HEK293 (cell line): Measurements from ENCODE around the gene SLC9A9.

Source experiments
- CTCF ChIA-PET: fragments of 350-600 bp; formaldehyde crosslinking; extraction: SDS; loops from one replicate; lab custom pipeline; 2021; ENCODE audit warnings: antibody characterized with exemption; lab: Yijun Ruan, JAX
- POLR2A ChIA-PET: fragments of 300-600 bp; formaldehyde crosslinking; extraction: SDS; loops from one replicate; lab custom pipeline; 2020; ENCODE audit warnings: antibody characterized with exemption, inconsistent platforms; lab: Yijun Ruan, JAX
- H3K27ac ChIP-seq: fragments of 200-500 bp; sonication (Bioruptor generic); 2 replicates; pipeline ENCODE4 v1.5.1; 2014; ENCODE audit warnings: low read depth, low read length, control low read depth, inconsistent platforms; ENCODE audit errors: extremely low read depth
- H3K36me3 ChIP-seq, 2 experiments: fragments of 200-500 bp in 1 of 2; sonication (Bioruptor generic) in 1 of 2; 1 replicate in 1 of 2; 2 replicates in 1 of 2; pipeline ENCODE4 v1.5.1; 2014 to 2017; ENCODE audit warnings: inconsistent platforms in 2 of 2, low read length in 2 of 2; ENCODE audit not compliant: control insufficient read depth in 2 of 2, insufficient read depth in 1 of 2
- H3K4me1 ChIP-seq: fragments of 200-500 bp; sonication (Bioruptor generic); 2 replicates; pipeline ENCODE4 v1.5.1; 2014; ENCODE audit warnings: mild to moderate bottlenecking, low read length, inconsistent platforms; ENCODE audit not compliant: control insufficient read depth, insufficient read depth
- H3K4me3 ChIP-seq: 2 replicates; pipeline ENCODE4 v1.5.1; 2011; ENCODE audit warnings: low read depth, mild to moderate bottlenecking, control low read depth, low read length, moderate library complexity
- H3K9me3 ChIP-seq: fragments of 200-500 bp; sonication (Bioruptor generic); 2 replicates; pipeline ENCODE4 v1.5.1; 2014; ENCODE audit warnings: low read depth, low read length, inconsistent platforms; ENCODE audit not compliant: control insufficient read depth, insufficient read depth
- AEBP2 ChIP-seq: fragments of 450-650 bp; formaldehyde crosslinking; IDR thresholded peaks from 2 replicates; pipeline ENCODE4 v1.5.1; 2016; ENCODE audit warnings: missing biosample characterization, missing genetic modification characterization, borderline replicate concordance
- GLI4 ChIP-seq: fragments of 450-650 bp; formaldehyde crosslinking; IDR thresholded peaks from 2 replicates; pipeline ENCODE4 v1.5.1; 2016; ENCODE audit warnings: missing biosample characterization, missing genetic modification characterization
- HOXA7 ChIP-seq: sonication (generic); formaldehyde crosslinking; IDR thresholded peaks from 2 replicates; pipeline ENCODE4 v1.8.1; 2022; ENCODE audit warnings: missing genetic modification reagents, borderline replicate concordance
- KLF1 ChIP-seq: fragments of 450-650 bp; formaldehyde crosslinking; IDR thresholded peaks from 2 replicates; pipeline ENCODE4 v1.5.1; 2016; ENCODE audit warnings: missing biosample characterization, missing genetic modification characterization
- MEIS1 ChIP-seq: sonication (generic); formaldehyde crosslinking; IDR thresholded peaks from 2 replicates; pipeline ENCODE4 v1.8.1; 2022; ENCODE audit warnings: missing genetic modification reagents, mild to moderate bottlenecking, borderline replicate concordance
- MYNN ChIP-seq: fragments of 450-650 bp; formaldehyde crosslinking; IDR thresholded peaks from 2 replicates; pipeline ENCODE4 v1.5.1; 2016; ENCODE audit warnings: missing biosample characterization, missing genetic modification characterization, borderline replicate concordance
- MZF1 ChIP-seq: fragments of 450-650 bp; formaldehyde crosslinking; IDR thresholded peaks from 2 replicates; pipeline ENCODE4 v1.5.1; 2017; ENCODE audit warnings: missing biosample characterization, missing genetic modification characterization, borderline replicate concordance
- SCRT2 ChIP-seq: fragments of 450-650 bp; formaldehyde crosslinking; IDR thresholded peaks from 2 replicates; pipeline ENCODE4 v1.5.1; 2016; ENCODE audit warnings: missing biosample characterization, missing genetic modification characterization
- WT1 ChIP-seq: fragments of 450-650 bp; formaldehyde crosslinking; IDR thresholded peaks from 2 replicates; pipeline ENCODE4 v1.5.1; 2016; ENCODE audit warnings: missing biosample characterization, missing genetic modification characterization
- ZBTB8A ChIP-seq: fragments of 450-650 bp; formaldehyde crosslinking; IDR thresholded peaks from 2 replicates; pipeline ENCODE4 v1.5.1; 2016; ENCODE audit warnings: missing biosample characterization, missing genetic modification characterization
- ZEB2 ChIP-seq: fragments of 450-650 bp; formaldehyde crosslinking; IDR thresholded peaks from 2 replicates; pipeline ENCODE4 v1.5.1; 2016; ENCODE audit warnings: missing biosample characterization, missing genetic modification characterization
- ZFHX2 ChIP-seq: fragments of 450-650 bp; formaldehyde crosslinking; conservative IDR thresholded peaks from 2 replicates; pipeline ENCODE4 v1.5.1; 2016; ENCODE audit warnings: missing biosample characterization, missing genetic modification characterization
- ZNF10 ChIP-seq: fragments of 450-650 bp; formaldehyde crosslinking; IDR thresholded peaks from 2 replicates; pipeline ENCODE4 v1.5.1; 2017; ENCODE audit warnings: missing biosample characterization, missing genetic modification characterization
- ZNF146 ChIP-seq: fragments of 450-650 bp; formaldehyde crosslinking; IDR thresholded peaks from 2 replicates; pipeline ENCODE4 v1.5.1; 2016; ENCODE audit warnings: missing biosample characterization, missing genetic modification characterization
- ZNF175 ChIP-seq: fragments of 450-650 bp; formaldehyde crosslinking; IDR thresholded peaks from 2 replicates; pipeline ENCODE4 v1.5.1; 2016; ENCODE audit warnings: missing biosample characterization, missing genetic modification characterization
- ZNF184 ChIP-seq: fragments of 450-650 bp; IDR thresholded peaks from 2 replicates; pipeline ENCODE4 v1.5.1; 2018; ENCODE audit warnings: missing biosample characterization, mild to moderate bottlenecking, missing genetic modification characterization
- ZNF211 ChIP-seq: fragments of 450-650 bp; formaldehyde crosslinking; IDR thresholded peaks from 2 replicates; pipeline ENCODE4 v1.5.1; 2016; ENCODE audit warnings: low read depth, missing biosample characterization, missing genetic modification characterization
- ZNF26 ChIP-seq: fragments of 450-650 bp; formaldehyde crosslinking; IDR thresholded peaks from 2 replicates; pipeline ENCODE4 v1.5.1; 2016; ENCODE audit warnings: missing biosample characterization, missing genetic modification characterization
- ZNF266 ChIP-seq: fragments of 450-650 bp; formaldehyde crosslinking; IDR thresholded peaks from 2 replicates; pipeline ENCODE4 v1.5.1; 2016; ENCODE audit warnings: missing biosample characterization, missing genetic modification characterization, low read depth
- ZNF280C ChIP-seq: fragments of 450-650 bp; formaldehyde crosslinking; IDR thresholded peaks from 2 replicates; pipeline ENCODE4 v1.5.1; 2016; ENCODE audit warnings: missing biosample characterization, missing genetic modification characterization
- ZNF311 ChIP-seq: fragments of 450-650 bp; formaldehyde crosslinking; IDR thresholded peaks from 2 replicates; pipeline ENCODE4 v1.5.1; 2017; ENCODE audit warnings: missing biosample characterization, missing genetic modification characterization, borderline replicate concordance
- ZNF354C ChIP-seq: fragments of 450-650 bp; formaldehyde crosslinking; IDR thresholded peaks from 2 replicates; pipeline ENCODE4 v1.5.1; 2016; ENCODE audit warnings: missing biosample characterization, missing genetic modification characterization, low read depth, borderline replicate concordance
- ZNF37A ChIP-seq: fragments of 450-650 bp; IDR thresholded peaks from 2 replicates; pipeline ENCODE4 v1.5.1; 2018; ENCODE audit warnings: missing biosample characterization, missing genetic modification characterization
- ZNF426 ChIP-seq: fragments of 450-650 bp; formaldehyde crosslinking; IDR thresholded peaks from 2 replicates; pipeline ENCODE4 v1.5.1; 2017; ENCODE audit warnings: missing biosample characterization, missing genetic modification characterization, mild to moderate bottlenecking, inconsistent platforms, moderate library complexity
- ZNF544 ChIP-seq: fragments of 450-650 bp; formaldehyde crosslinking; IDR thresholded peaks from 2 replicates; pipeline ENCODE4 v1.5.0; 2017; ENCODE audit warnings: missing biosample characterization, missing genetic modification characterization
- ZNF558 ChIP-seq: fragments of 450-650 bp; formaldehyde crosslinking; IDR thresholded peaks from 2 replicates; pipeline ENCODE4 v1.5.1; 2016; ENCODE audit warnings: missing biosample characterization, missing genetic modification characterization
- ZNF580 ChIP-seq: fragments of 450-650 bp; formaldehyde crosslinking; IDR thresholded peaks from 2 replicates; pipeline ENCODE4 v1.5.1; 2016; ENCODE audit warnings: missing biosample characterization, missing genetic modification characterization
- ZNF623 ChIP-seq: fragments of 450-650 bp; formaldehyde crosslinking; IDR thresholded peaks from 2 replicates; pipeline ENCODE4 v1.5.1; 2016; ENCODE audit warnings: missing biosample characterization, missing genetic modification characterization
- ZNF660 ChIP-seq: fragments of 450-650 bp; IDR thresholded peaks from 2 replicates; pipeline ENCODE4 v1.5.1; 2018; ENCODE audit warnings: missing biosample characterization, mild to moderate bottlenecking, missing genetic modification characterization
- TF ChIP-seq, protein P1 (sequence below): fragments of 450-650 bp; IDR thresholded peaks from 2 replicates; pipeline ENCODE4 v1.5.1; 2018; ENCODE audit warnings: missing biosample characterization, missing genetic modification characterization

SLC9A9 gene

DNA sequence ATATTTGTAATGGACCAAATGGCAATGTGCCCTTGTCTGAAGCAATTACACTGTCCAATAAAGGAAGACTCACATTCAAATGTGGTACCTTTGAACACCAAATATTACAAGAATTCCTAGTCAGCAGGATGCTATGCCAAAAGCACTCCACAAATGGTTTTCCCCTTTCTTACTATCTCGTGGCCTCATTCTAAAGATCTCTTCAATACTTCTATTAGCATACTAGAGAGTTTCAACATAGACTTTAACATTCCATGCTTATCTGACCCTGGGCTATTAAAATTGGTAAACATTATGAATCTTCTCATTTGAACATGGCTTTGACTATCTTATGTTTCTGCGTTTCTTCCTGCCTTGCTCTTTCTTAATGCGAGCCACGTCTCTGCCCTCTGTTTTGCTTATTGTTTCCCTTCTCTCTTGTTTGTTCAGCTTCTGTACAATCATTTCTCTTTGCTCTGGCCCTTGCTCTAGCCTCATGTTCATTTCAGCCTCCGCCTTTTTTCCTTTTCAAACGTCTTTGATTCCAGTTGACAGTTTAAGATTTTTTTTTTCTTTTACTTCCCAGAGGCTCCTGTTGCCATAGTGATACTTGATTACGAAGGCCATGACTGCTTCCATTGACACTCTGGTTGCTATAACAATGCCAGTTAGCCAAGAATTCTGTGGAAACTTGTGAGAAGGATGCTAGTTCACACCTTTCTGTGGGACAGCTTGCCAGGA, 49.5 kb upstream of the SLC9A9 start:
- TF ChIP-seq ZNF37A (tag by site-specific recombination) (no peak), KLF1 (tag by site-specific recombination) (no peak), ZNF10 (tag by site-specific recombination) (no peak), ZNF660 (tag by site-specific recombination) (no peak), ZNF266 (tag by site-specific recombination) (no peak), ZEB2 (tag by site-specific recombination) (no peak), MZF1 (tag by site-specific recombination) (no peak), MEIS1 (CRISPR knock-in tag) (no peak), ZNF354C (tag by site-specific recombination) (no peak), ZBTB8A (tag by site-specific recombination) (no peak), ZFHX2 (tag by site-specific recombination) (no peak), ZNF280C (no peak), GLI4 (no peak)
- TF ChIP-seq, protein P1, sequence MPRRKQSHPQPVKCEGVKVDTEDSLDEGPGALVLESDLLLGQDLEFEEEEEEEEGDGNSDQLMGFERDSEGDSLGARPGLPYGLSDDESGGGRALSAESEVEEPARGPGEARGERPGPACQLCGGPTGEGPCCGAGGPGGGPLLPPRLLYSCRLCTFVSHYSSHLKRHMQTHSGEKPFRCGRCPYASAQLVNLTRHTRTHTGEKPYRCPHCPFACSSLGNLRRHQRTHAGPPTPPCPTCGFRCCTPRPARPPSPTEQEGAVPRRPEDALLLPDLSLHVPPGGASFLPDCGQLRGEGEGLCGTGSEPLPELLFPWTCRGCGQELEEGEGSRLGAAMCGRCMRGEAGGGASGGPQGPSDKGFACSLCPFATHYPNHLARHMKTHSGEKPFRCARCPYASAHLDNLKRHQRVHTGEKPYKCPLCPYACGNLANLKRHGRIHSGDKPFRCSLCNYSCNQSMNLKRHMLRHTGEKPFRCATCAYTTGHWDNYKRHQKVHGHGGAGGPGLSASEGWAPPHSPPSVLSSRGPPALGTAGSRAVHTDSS (tag by site-specific recombination) = no peak
- Histone ChIP-seq H3K9me3 (no peaks in the 10 kb centered on the region), H3K4me1 (no peaks in the 10 kb centered on the region), H3K36me3 (no peaks in the 10 kb centered on the region), H3K4me3 (no peak overlapping the region), H3K27ac (no peak overlapping the region)
- POLR2A ChIA-PET = no interaction called here
- CTCF ChIA-PET = no interaction called here

DNA sequence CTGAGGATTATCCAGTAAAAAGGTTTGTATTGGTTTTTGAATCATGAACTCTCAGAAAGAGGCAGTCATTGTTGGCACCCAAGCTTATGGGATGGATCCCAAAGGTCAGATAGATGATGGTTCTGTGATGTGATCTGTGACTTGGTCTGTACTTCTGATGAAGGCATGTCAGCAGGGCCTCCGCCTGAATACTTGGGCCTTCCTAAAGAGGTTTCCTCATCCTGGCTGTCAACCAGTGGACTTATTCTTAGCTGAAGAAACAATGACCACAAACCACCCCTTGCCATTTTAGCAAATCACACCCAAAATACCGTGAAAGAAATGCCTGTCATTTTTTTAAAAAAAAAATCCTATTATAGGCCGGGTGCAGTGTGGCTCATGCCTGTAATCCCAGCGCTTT, 48.2 kb upstream of the SLC9A9 start:
- POLR2A ChIA-PET = no interaction called here
- H3K9me3 ChIP-seq = no peaks in the 10 kb centered on the region
- CTCF ChIA-PET = interaction anchor here (0.6 to 1.3 kb wide), 8 partner anchors 9 to 875 kb away, joined by 3 to 5 read pairs (median 3); no protein-coding TSS in a partner anchor
- TF ChIP-seq MYNN (tag by site-specific recombination) (no peak), HOXA7 (no peak), ZNF544 (no peak), ZNF623 (tag by site-specific recombination) (no peak), ZNF311 (no peak), AEBP2 (tag by site-specific recombination) (no peak), ZFHX2 (tag by site-specific recombination) (no peak), ZNF211 (tag by site-specific recombination) (no peak), ZNF426 (tag by site-specific recombination) (no peak), ZNF146 (tag by site-specific recombination) (no peak), SCRT2 (no peak), ZNF184 (no peak), ZNF175 (tag by site-specific recombination) (no peak), ZNF558 (no peak), WT1 (tag by site-specific recombination) (no peak), ZNF26 (tag by site-specific recombination) (no peak), ZNF580 (tag by site-specific recombination) (no peak)

More for the DNA sequence above, 48.2 kb upstream of the SLC9A9 start:
- Histone ChIP-seq H3K4me3 (no peak overlapping the region), H3K4me1 (no peaks in the 10 kb centered on the region), H3K27ac (no peak overlapping the region), H3K36me3 (no peaks in the 10 kb centered on the region)
